HEK293 (cell line): ENCODE results near the gene TBC1D5.

Experiments used
- FEZF1 ChIP-seq: fragments of 450-650 bp; formaldehyde crosslinking; IDR thresholded peaks from 2 replicates; pipeline ENCODE4 v1.5.1; 2016; ENCODE audit warnings: missing biosample characterization, missing genetic modification characterization
- ZNF350 ChIP-seq: fragments of 450-650 bp; formaldehyde crosslinking; IDR thresholded peaks from 2 replicates; pipeline ENCODE4 v1.5.0; 2017; ENCODE audit warnings: missing biosample characterization, mild to moderate bottlenecking, missing genetic modification characterization
- ZNF768 ChIP-seq: fragments of 450-650 bp; formaldehyde crosslinking; IDR thresholded peaks from 2 replicates; pipeline ENCODE4 v1.5.1; 2018; ENCODE audit warnings: missing biosample characterization, mild to moderate bottlenecking, missing genetic modification characterization

DNA sequence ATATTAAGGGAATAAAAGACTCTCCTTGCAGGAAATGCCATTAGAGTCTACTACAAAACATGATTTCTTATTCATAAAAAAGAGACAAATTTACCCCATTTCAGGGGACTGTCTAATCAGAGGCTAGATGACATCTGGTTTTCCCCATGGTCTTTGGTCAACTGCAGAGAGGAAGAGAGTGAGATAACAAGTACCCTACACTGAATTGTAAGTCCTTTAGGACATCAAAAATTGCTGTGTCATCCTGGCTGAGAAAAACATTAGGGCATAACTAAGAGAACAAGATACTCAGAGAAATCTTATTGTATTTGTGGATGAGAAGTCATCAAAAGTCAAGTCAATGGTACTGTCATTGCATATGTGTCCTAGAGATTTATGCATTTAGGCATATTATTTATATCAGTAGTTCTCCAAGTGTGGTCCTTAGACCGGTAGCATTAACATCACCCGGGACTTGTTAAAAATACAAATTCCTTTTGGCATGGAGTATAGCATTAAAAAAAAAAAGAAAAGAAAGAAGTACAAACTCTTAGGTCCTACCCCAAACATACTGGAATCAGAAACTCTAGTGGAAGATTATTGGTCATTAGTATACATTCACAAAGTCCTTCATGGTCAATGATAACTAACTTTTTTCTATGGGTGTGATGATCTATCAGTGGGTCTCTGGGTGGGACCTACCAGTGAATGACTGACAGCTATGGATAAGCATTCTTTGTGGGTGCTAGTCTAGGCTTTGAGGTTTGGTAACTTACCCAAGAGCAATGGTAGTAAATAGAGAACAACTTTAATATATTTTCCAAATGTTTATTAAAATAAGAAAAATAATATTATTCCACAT, 29.0 kb upstream of the TBC1D5 start:
- TF ChIP-seq ZNF350 (tag by site-specific recombination) (no peak), ZNF768 (tag by site-specific recombination) (no peak), FEZF1 (tag by site-specific recombination) (no peak)
